Liver (tissue), 3 donors: Measurements from ENCODE around the gene TMEM140.

Experiments used
- EGR1 ChIP-seq, 2 donors: IDR thresholded peaks; 2 replicates each; pipeline ENCODE4 v1.6.1; 2016 to 2018; ENCODE audit warnings: antibody characterized with exemption in 2 of 2, low read depth in 2 of 2
- GABPA ChIP-seq, 2 donors: IDR thresholded peaks in 1 of 2; conservative IDR thresholded peaks in 1 of 2; 2 replicates each; pipeline ENCODE4 v1.6.1; 2016; ENCODE audit warnings: antibody characterized with exemption in 2 of 2, mild to moderate bottlenecking in 1 of 2, moderate library complexity in 1 of 2
- JUND ChIP-seq, 2 donors: IDR thresholded peaks; 2 replicates each; pipeline ENCODE4 v1.6.1; 2016; ENCODE audit warnings: antibody characterized with exemption in 2 of 2
- RAD21 ChIP-seq, 2 donors: IDR thresholded peaks; 2 replicates each; pipeline ENCODE4 v1.6.1; 2016; ENCODE audit warnings: antibody characterized with exemption in 2 of 2, mild to moderate bottlenecking in 2 of 2
- SP1 ChIP-seq: IDR thresholded peaks from 2 replicates; pipeline ENCODE4 v1.6.1; 2018; ENCODE audit warnings: antibody characterized with exemption, mild to moderate bottlenecking
- TAF1 ChIP-seq: conservative IDR thresholded peaks from 2 replicates; pipeline ENCODE4 v1.6.1; 2016; ENCODE audit warnings: antibody characterized with exemption, mild to moderate bottlenecking
- YY1 ChIP-seq: IDR thresholded peaks from 2 replicates; pipeline ENCODE4 v1.6.1; 2016; ENCODE audit warnings: antibody characterized with exemption, mild to moderate bottlenecking
- TF ChIP-seq, protein P1 (sequence below): fragments of 150-350 bp; IDR thresholded peaks from 2 replicates; pipeline ENCODE4 v1.5.1; 2017; ENCODE audit warnings: improper control_type of control experiment, low read depth, low read length; ENCODE audit not compliant: missing input control
- TF ChIP-seq, protein P2 (sequence below): IDR thresholded peaks from 2 replicates; pipeline ENCODE4 v1.6.1; 2016; ENCODE audit warnings: antibody characterized with exemption
- TF ChIP-seq, protein P3 (sequence below): IDR thresholded peaks from 2 replicates; pipeline ENCODE4 v1.6.1; 2016; ENCODE audit warnings: antibody characterized with exemption, mild to moderate bottlenecking
- donor health status: healthy.
- donor health status: healthy.

GRCh38 chr7:135213831-135214230 is 66.0 kb downstream of the TMEM140 start:
- TF ChIP-seq, protein P1, sequence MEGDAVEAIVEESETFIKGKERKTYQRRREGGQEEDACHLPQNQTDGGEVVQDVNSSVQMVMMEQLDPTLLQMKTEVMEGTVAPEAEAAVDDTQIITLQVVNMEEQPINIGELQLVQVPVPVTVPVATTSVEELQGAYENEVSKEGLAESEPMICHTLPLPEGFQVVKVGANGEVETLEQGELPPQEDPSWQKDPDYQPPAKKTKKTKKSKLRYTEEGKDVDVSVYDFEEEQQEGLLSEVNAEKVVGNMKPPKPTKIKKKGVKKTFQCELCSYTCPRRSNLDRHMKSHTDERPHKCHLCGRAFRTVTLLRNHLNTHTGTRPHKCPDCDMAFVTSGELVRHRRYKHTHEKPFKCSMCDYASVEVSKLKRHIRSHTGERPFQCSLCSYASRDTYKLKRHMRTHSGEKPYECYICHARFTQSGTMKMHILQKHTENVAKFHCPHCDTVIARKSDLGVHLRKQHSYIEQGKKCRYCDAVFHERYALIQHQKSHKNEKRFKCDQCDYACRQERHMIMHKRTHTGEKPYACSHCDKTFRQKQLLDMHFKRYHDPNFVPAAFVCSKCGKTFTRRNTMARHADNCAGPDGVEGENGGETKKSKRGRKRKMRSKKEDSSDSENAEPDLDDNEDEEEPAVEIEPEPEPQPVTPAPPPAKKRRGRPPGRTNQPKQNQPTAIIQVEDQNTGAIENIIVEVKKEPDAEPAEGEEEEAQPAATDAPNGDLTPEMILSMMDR: no peak
- TF ChIP-seq RAD21 (IDR thresholded peaks at IDR 0.05) (no peak), YY1 (no peak), SP1 (no peak), GABPA (IDR thresholded peaks at IDR 0.05 in 1 of 2, conservative IDR thresholded peaks at IDR 0.05 in 1 of 2) (no peak), EGR1 (IDR thresholded peaks at IDR 0.05; ENCODE audit: low read depth in 2 of 2) (no peak), TAF1 (no peak), JUND (IDR thresholded peaks at IDR 0.05) (no peak)
- TF ChIP-seq, protein P2, sequence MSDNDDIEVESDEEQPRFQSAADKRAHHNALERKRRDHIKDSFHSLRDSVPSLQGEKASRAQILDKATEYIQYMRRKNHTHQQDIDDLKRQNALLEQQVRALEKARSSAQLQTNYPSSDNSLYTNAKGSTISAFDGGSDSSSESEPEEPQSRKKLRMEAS: no peak
- TF ChIP-seq, protein P3, sequence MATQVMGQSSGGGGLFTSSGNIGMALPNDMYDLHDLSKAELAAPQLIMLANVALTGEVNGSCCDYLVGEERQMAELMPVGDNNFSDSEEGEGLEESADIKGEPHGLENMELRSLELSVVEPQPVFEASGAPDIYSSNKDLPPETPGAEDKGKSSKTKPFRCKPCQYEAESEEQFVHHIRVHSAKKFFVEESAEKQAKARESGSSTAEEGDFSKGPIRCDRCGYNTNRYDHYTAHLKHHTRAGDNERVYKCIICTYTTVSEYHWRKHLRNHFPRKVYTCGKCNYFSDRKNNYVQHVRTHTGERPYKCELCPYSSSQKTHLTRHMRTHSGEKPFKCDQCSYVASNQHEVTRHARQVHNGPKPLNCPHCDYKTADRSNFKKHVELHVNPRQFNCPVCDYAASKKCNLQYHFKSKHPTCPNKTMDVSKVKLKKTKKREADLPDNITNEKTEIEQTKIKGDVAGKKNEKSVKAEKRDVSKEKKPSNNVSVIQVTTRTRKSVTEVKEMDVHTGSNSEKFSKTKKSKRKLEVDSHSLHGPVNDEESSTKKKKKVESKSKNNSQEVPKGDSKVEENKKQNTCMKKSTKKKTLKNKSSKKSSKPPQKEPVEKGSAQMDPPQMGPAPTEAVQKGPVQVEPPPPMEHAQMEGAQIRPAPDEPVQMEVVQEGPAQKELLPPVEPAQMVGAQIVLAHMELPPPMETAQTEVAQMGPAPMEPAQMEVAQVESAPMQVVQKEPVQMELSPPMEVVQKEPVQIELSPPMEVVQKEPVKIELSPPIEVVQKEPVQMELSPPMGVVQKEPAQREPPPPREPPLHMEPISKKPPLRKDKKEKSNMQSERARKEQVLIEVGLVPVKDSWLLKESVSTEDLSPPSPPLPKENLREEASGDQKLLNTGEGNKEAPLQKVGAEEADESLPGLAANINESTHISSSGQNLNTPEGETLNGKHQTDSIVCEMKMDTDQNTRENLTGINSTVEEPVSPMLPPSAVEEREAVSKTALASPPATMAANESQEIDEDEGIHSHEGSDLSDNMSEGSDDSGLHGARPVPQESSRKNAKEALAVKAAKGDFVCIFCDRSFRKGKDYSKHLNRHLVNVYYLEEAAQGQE: no peak
